Right ventricle myocardium inferior (tissue), 1 donor: ENCODE measurements around the gene MAGEA11. TPM values are rescaled to one million over a fixed set of nuclear protein-coding genes. Genes with fewer than 3 reads are reported as not detected.
"Not testable (repeated sequence)": the region's sequence is repeated elsewhere in the genome, so short reads cannot be mapped to it uniquely, and the experiment has no call there.

ENCODE experiments used
- ATAC-seq: fragments of 200-7000 bp; cut with Tn5 transposase; one replicate; pipeline ENCODE4 v1.9.1; 2020; ENCODE audit warnings: mild to moderate bottlenecking, moderate library complexity
- DNase-seq: peaks from one replicate; pipeline ENCODE4 v3.0.0; 2021; ENCODE audit errors: missing footprints
- intact Hi-C: fragments of 100-400 bp; cut with DNase I; formaldehyde crosslinking; loops from one replicate; pipeline ENCODE4 v1.11.0; 2022
- total RNA-seq: library from RNA; stranded (reverse); fragmentation: NEBNext Ultra II Directional; extraction: Animal tissue kit (Norgen Biotek cat#: 25700); gene quantifications from one replicate; pipeline ENCODE4 v1.2.1, GENCODE V29; 2021
- donor health status: DM: no; HTN: yes; CAD: no; lungs with severe emphysema.

The MAGEA11 gene
- total RNA-seq, 1 donor from 2014 or later, result not detected

GRCh38 chrX:149715468-149715867, 3.6 kb downstream of the MAGEA11 start:
- DNase-seq, result no peak

GRCh38 chrX:149716632-149717031, 4.8 kb downstream of the MAGEA11 start:
- ATAC-seq, result no peak

More at GRCh38 chrX:149715468-149715867, 3.6 kb downstream of the MAGEA11 start:
- no peak for ATAC-seq
- intact Hi-C loops, result no loop called here

GRCh38 chrX:149717803-149718202, 5.9 kb downstream of the MAGEA11 start:
- intact Hi-C loops, result no loop called here
- ATAC-seq, result no peak
- no peak for DNase-seq

More at GRCh38 chrX:149716632-149717031, 4.8 kb downstream of the MAGEA11 start:
- no peak for DNase-seq
- intact Hi-C loops, result no loop called here

- DNase-seq (no peak), ATAC-seq (no peak)
- intact Hi-C loops, result no loop called here
Measured at GRCh38 chrX:149718757-149719156, 6.9 kb downstream of the MAGEA11 start.

- ATAC-seq (no peak), DNase-seq (no peak)
- intact Hi-C loops, result no loop called here
Measured at GRCh38 chrX:149720021-149720689, 8.3 kb downstream of the MAGEA11 start.

- DNase-seq, ATAC-seq, intact Hi-C loops: not testable (repeated sequence)
Measured at GRCh38 chrX:149721241-149721640, 9.4 kb downstream of the MAGEA11 start.

GRCh38 chrX:149721778-149722177, 9.9 kb downstream of the MAGEA11 start:
- DNase-seq, result no peak
- ATAC-seq, result no peak
- intact Hi-C loops, result no loop called here

GRCh38 chrX:149723583-149724118, 11.8 kb downstream of the MAGEA11 start:
- intact Hi-C loops, ATAC-seq, DNase-seq: not testable (repeated sequence)

GRCh38 chrX:149727308-149727707, 15.4 kb downstream of the MAGEA11 start:
- not testable (repeated sequence) for ATAC-seq

GRCh38 chrX:149742269-149742668, 30.4 kb downstream of the MAGEA11 start:
- ATAC-seq, DNase-seq, intact Hi-C loops: not testable (repeated sequence)

More at GRCh38 chrX:149727308-149727707, 15.4 kb downstream of the MAGEA11 start:
- intact Hi-C loops, DNase-seq: not testable (repeated sequence)

- ATAC-seq, intact Hi-C loops, DNase-seq: not testable (repeated sequence)
Measured at GRCh38 chrX:149746390-149747007, 34.6 kb downstream of the MAGEA11 start.

- DNase-seq (no peak), ATAC-seq (no peak)
- intact Hi-C loops, result no loop called here
Measured at GRCh38 chrX:149757206-149758067, 45.6 kb downstream of the MAGEA11 start.

- no peak for DNase-seq
- no peak for ATAC-seq
- intact Hi-C loops, result no loop called here
Measured at GRCh38 chrX:149758068-149758714, 46.3 kb downstream of the MAGEA11 start.

- intact Hi-C loops, ATAC-seq: not testable (repeated sequence)
- DNase-seq, result peak; percentile 59
Measured at GRCh38 chrX:149758715-149759078, 46.8 kb downstream of the MAGEA11 start.

- ATAC-seq, result no peak
- intact Hi-C loops, result no loop called here
- DNase-seq, result no peak
Measured at GRCh38 chrX:149759824-149760223, 48.0 kb downstream of the MAGEA11 start.

- ATAC-seq (no peak), DNase-seq (no peak)
- intact Hi-C loops, result no loop called here
Measured at GRCh38 chrX:149760965-149761364, 49.1 kb downstream of the MAGEA11 start.

- DNase-seq, ATAC-seq, intact Hi-C loops: not testable (repeated sequence)
Measured at GRCh38 chrX:149761858-149762674, 50.2 kb downstream of the MAGEA11 start.
